ENCODE measurements around the gene APOF. TPM values are rescaled to one million over a fixed set of nuclear protein-coding genes. Genes with fewer than 3 reads are reported as not detected.

The APOF gene
- total and polyA plus RNA-seq, 9 of the 15 experiments (the other 6 are each of a cell fraction or from before 2014, with no cell fraction given), result 0.09 to 0.15 (median 0.12) TPM; not detected in 5

DNA sequence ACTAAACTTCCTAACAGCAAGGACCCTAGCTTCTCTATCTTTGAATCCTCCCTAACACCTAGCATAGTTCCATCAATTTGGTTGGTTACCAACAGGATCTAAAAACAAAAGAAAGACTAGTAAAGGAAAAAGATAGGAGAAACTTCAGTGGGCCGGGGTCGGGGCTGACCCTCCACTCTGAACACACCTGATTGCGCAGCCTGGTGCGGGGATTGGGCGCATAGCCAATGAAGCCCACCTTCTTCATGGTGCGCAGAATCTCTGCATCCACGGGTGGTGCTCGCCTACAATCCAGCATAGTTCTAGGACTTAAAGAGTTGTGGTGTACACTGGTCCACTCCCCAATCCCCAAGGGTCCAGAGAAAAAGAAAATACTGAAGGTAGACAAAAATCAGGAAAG lies 36.5 kb downstream of the APOF start:
- Histone ChIP-seq H3K4me1 (replicated peaks in 1 of 2; ENCODE audit: control insufficient read depth in 2 of 2, insufficient read depth in 2 of 2, low read length in 2 of 2) (peaks cover 10 to 15% of the 10 kb centered on the region in 2 experiments; a peak in 3 of 5 replicates), H2AFZ (ENCODE audit: low read depth, low read length) (no peak overlapping the region), H3K79me2 (ENCODE audit: control insufficient read depth, insufficient read depth, low read length) (no peaks in the 10 kb centered on the region), H3K27ac (ENCODE audit: extremely low read depth, low read depth, low read length) (no peak overlapping the region), H3K4me3 (no peak overlapping the region), H3K4me2 (ENCODE audit: insufficient read depth, low read length) (no peak overlapping the region), H3K9me1 (ENCODE audit: control insufficient read depth, insufficient read depth, low read length) (no peaks in the 10 kb centered on the region), H3K9me3 (replicated peaks; ENCODE audit: control insufficient read depth, insufficient read depth, low read depth, low read length) (no peaks in the 10 kb centered on the region), H3K36me3 (ENCODE audit: control insufficient read depth, insufficient read depth, low read length) (peaks cover 56% of the 10 kb centered on the region), H3K27me3 (ENCODE audit: control insufficient read depth in 2 of 2, insufficient read depth in 2 of 2, low read length in 2 of 2) (no peaks in the 10 kb centered on the region), H4K20me1 (replicated peaks; ENCODE audit: control insufficient read depth, insufficient read depth, low read length) (no peaks in the 10 kb centered on the region), H3K9ac (ENCODE audit: insufficient read depth in 1 of 2, low read depth in 2 of 2, low read length in 2 of 2) (no peak overlapping the region)
- FAIRE-seq (no peak), ATAC-seq (no peak), DNase-seq (ENCODE audit: extremely low read depth in 1 of 4, low spot score in 3 of 4) (no peak)
- ChIA-PET CTCF (ENCODE audit: low intra/inter-chr PET ratio) (no interaction called here), POLR2A (interaction anchor here (0.8 to 0.9 kb wide), 2 partner anchors 9 to 13 kb away, joined by 4 read pairs; partner anchors contain the start of gene IL23A)
- intact Hi-C loops (cut with micrococcal nuclease), result no loop called here
- WGBS (ENCODE audit: insufficient coverage, low coverage, missing lambda C conversion rate), result 88% methylated on average over 8 of the region's 8 CpGs
- BruUV-seq (replicated peaks), result no TSS peak
- TF ChIP-seq NUFIP1 (IDR thresholded peaks at IDR 0.05; ENCODE audit: partially characterized antibody), result no peak
- TF ChIP-seq FOXP1 (CRISPR knock-in tag; IDR thresholded peaks at IDR 0.05), result no peak
- no peak for TF ChIP-seq PCBP1 (IDR thresholded peaks at IDR 0.05; ENCODE audit: low read depth, low read length, poor library complexity, severe bottlenecking)
- TF ChIP-seq SMAD4 (CRISPR knock-in tag; conservative IDR thresholded peaks at IDR 0.05), result no peak
- no peak for TF ChIP-seq NCOA2 (IDR thresholded peaks at IDR 0.05; ENCODE audit: partially characterized antibody in 2 of 2)
- TF ChIP-seq LARP7 (IDR thresholded peaks at IDR 0.05), result no peak
- no peak for TF ChIP-seq TCFL5 (CRISPR knock-in tag; conservative IDR thresholded peaks at IDR 0.05)
- no peak for TF ChIP-seq HNRNPL (IDR thresholded peaks at IDR 0.05; ENCODE audit: low read depth, low read length)
- TF ChIP-seq RBM25 (IDR thresholded peaks at IDR 0.05; ENCODE audit: low read depth, low read length, severe bottlenecking), result no peak
- no peak for TF ChIP-seq GABPA (tag; conservative IDR thresholded peaks at IDR 0.05; ENCODE audit: low read depth)
- TF ChIP-seq NR4A1 (CRISPR knock-in tag; IDR thresholded peaks at IDR 0.05), result no peak
- no peak for TF ChIP-seq NR4A1 (tag; IDR thresholded peaks at IDR 0.05)
- no peak for TF ChIP-seq HIVEP1 (CRISPR knock-in tag; IDR thresholded peaks at IDR 0.05)
- in situ Hi-C loops (cut with MboI), result no loop called here

All from K562 (cell line).